ENCODE data around the gene RGPD6. TPM values are rescaled to one million over a fixed set of nuclear protein-coding genes. Genes with fewer than 3 reads are reported as not detected.
"Not testable (repeated sequence)": the region's sequence is repeated elsewhere in the genome, so short reads cannot be mapped to it uniquely, and the experiment has no call there.

Gene RGPD6
- total and polyA plus RNA-seq, 5 donors from 2014 or later: 1.5 to 110 (median 2.2) TPM

GRCh38 chr2:110603917-110604591 lies 27.0 kb upstream of the RGPD6 start:
- H3K4me3 ChIP-seq (ENCODE audit: low read depth, low read length); H3K4me3 Mint-ChIP-seq; ATAC-seq (ENCODE audit: low read depth in 2 of 2); DNase-seq; H3K36me3 ChIP-seq (ENCODE audit: control insufficient read depth, insufficient read depth, low read length); H3K27me3 Mint-ChIP-seq; H3K9me3 ChIP-seq (ENCODE audit: control insufficient read depth in 2 of 2, low read length in 2 of 2); H3K36me3 Mint-ChIP-seq; H3K4me1 ChIP-seq (ENCODE audit: control insufficient read depth, insufficient read depth, low read length, poor library complexity, severe bottlenecking); H3K27ac ChIP-seq (ENCODE audit: insufficient read depth, low read length, poor library complexity, severe bottlenecking); H3K4me1 Mint-ChIP-seq; H3K27me3 ChIP-seq (ENCODE audit: control insufficient read depth, insufficient read depth, low read length); H3K27ac Mint-ChIP-seq; H3K9me3 Mint-ChIP-seq: not testable (repeated sequence)

DNA sequence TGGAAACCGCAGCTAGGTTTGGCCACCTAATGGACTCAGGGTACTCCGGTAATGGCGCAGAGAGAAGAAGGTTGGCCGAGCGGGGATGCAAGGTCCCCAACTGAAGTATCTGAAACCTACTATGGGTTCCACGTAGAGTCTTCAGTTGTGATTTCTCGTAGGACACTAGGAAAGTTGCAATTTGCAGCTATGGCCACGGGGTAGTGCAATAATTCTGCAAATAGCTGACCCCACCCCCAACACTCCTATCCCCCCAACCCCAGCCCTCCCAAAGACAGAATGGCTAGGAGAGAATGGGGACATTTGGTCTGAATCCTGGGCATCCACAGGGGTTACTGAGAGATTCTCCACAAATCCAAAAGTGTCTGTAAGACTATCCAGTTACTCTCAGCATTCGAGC lies 25.1 kb upstream of the RGPD6 start:
- not testable (repeated sequence) for H3K27ac Mint-ChIP-seq; H3K27ac ChIP-seq (ENCODE audit: insufficient read depth, low read length, poor library complexity, severe bottlenecking); H3K36me3 ChIP-seq (ENCODE audit: control insufficient read depth, insufficient read depth, low read length); H3K9me3 ChIP-seq (ENCODE audit: control insufficient read depth in 2 of 2, low read length in 2 of 2); H3K4me3 Mint-ChIP-seq; H3K36me3 Mint-ChIP-seq; H3K9me3 Mint-ChIP-seq; ATAC-seq (ENCODE audit: low read depth in 2 of 2); H3K4me1 Mint-ChIP-seq; H3K4me1 ChIP-seq (ENCODE audit: control insufficient read depth, insufficient read depth, low read length, poor library complexity, severe bottlenecking); H3K27me3 ChIP-seq (ENCODE audit: control insufficient read depth, insufficient read depth, low read length); H3K27me3 Mint-ChIP-seq; H3K4me3 ChIP-seq (ENCODE audit: low read depth, low read length); DNase-seq

- H3K27me3 Mint-ChIP-seq; H3K9me3 Mint-ChIP-seq; H3K36me3 ChIP-seq (ENCODE audit: control insufficient read depth, insufficient read depth, low read length); H3K27me3 ChIP-seq (ENCODE audit: control insufficient read depth, insufficient read depth, low read length); H3K4me1 Mint-ChIP-seq; H3K27ac ChIP-seq (ENCODE audit: insufficient read depth, low read length, poor library complexity, severe bottlenecking); H3K36me3 Mint-ChIP-seq; H3K4me1 ChIP-seq (ENCODE audit: control insufficient read depth, insufficient read depth, low read length, poor library complexity, severe bottlenecking); ATAC-seq (ENCODE audit: low read depth in 2 of 2); H3K9me3 ChIP-seq (ENCODE audit: control insufficient read depth in 2 of 2, low read length in 2 of 2); H3K4me3 Mint-ChIP-seq; DNase-seq; H3K4me3 ChIP-seq (ENCODE audit: low read depth, low read length); H3K27ac Mint-ChIP-seq: not testable (repeated sequence)
These were observed 15.0 kb upstream of the RGPD6 start for GRCh38 chr2:110591973-110592372.

DNA sequence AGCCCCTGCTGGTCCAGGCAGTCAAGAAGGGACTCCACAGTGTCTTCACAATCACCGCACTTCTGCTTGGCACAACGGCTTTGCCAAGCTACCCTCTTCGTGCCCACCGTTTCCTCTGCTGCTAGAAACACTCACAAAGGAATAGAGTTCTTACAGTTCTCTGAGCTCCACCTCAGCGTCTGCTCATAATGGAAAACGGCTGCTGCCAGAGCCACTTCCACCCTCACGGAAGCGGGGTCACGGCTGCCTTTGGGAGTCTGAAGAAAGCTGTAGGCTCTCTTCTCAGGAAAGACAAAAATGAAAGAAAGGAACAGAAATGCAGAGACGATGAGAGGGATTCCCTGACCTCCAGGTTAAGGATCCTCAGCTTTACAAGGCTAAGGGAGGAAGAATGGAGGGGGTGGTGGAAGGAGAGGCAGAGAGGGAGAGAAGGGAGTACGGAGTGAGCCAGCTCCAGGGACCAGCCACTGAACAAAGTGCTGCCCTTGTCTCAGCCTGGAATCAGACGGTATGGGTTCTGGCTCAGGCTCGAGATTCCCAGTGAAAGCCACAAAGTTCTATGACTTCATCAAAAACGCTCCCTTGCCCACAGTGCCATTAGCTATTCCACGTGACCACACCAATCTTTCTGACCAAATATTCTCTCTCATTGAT lies 12.8 kb upstream of the RGPD6 start:
- not testable (repeated sequence) for H3K27me3 ChIP-seq (ENCODE audit: control insufficient read depth, insufficient read depth, low read length); H3K9me3 Mint-ChIP-seq; H3K27ac Mint-ChIP-seq; H3K4me3 Mint-ChIP-seq; ATAC-seq (ENCODE audit: low read depth in 2 of 2); H3K4me1 Mint-ChIP-seq; H3K9me3 ChIP-seq (ENCODE audit: control insufficient read depth in 2 of 2, low read length in 2 of 2); H3K36me3 Mint-ChIP-seq; DNase-seq; H3K36me3 ChIP-seq (ENCODE audit: control insufficient read depth, insufficient read depth, low read length); H3K4me3 ChIP-seq (ENCODE audit: low read depth, low read length); H3K27ac ChIP-seq (ENCODE audit: insufficient read depth, low read length, poor library complexity, severe bottlenecking); H3K4me1 ChIP-seq (ENCODE audit: control insufficient read depth, insufficient read depth, low read length, poor library complexity, severe bottlenecking); H3K27me3 Mint-ChIP-seq

DNA sequence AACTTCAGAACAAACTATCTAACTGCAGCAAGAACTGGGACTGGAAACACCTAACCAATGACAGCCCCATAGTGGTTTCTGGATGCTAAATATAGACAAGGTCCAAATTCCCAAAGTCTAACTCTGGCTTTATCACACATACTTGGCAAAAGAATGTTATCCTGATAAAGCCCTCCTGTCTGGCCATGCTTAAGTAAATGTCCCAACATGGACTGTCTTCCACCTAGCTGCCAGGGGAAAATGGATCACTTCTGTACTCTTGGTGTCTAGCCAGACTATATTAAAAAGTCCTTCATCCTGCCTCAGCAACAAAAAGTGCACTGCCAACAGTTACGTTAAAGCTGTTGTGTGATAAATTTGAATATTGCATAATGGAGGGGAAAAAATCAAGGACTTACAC lies 11.5 kb upstream of the RGPD6 start:
- not testable (repeated sequence) for H3K9me3 ChIP-seq (ENCODE audit: control insufficient read depth in 2 of 2, low read length in 2 of 2); H3K4me1 Mint-ChIP-seq; ATAC-seq (ENCODE audit: low read depth in 2 of 2); H3K27me3 Mint-ChIP-seq; H3K4me3 Mint-ChIP-seq; H3K27me3 ChIP-seq (ENCODE audit: control insufficient read depth, insufficient read depth, low read length); H3K36me3 ChIP-seq (ENCODE audit: control insufficient read depth, insufficient read depth, low read length); H3K9me3 Mint-ChIP-seq; H3K27ac ChIP-seq (ENCODE audit: insufficient read depth, low read length, poor library complexity, severe bottlenecking); H3K4me3 ChIP-seq (ENCODE audit: low read depth, low read length); H3K4me1 ChIP-seq (ENCODE audit: control insufficient read depth, insufficient read depth, low read length, poor library complexity, severe bottlenecking); H3K27ac Mint-ChIP-seq; DNase-seq; H3K36me3 Mint-ChIP-seq

DNA sequence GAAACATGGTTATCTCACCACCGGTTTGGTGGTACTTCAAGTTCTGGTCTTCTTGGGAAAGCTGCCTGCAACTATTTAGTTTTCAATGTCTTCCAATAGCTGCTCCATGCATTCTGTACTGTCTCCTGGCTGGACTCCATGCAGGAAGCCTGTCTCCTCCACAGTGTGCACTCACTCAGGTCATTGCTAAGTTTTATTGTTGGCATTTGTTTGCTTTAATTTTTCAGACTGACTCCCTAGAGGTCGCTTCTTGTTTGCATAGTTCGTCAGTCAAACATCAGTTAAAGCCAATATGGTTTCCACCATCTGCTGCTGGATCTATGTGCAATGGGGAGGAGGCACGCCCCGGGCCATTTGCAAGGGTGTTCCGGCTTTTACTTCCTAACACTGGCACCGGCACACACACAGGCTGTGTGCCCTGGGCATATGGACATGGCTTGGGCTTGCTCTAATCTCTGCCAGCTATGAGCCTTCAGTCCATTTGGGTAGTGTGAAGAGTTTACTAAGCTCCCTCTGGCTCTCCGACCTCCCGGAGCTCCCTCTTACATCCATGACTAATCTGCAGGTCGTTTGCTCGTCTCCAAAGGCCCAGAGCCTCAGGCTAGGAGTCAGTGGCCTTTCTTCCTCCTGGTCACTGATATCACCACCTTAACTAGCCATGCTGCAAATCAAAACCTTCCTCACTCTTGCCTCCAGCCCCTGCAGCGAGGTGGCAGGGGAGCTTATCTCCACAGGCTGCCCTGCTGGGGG lies 2.4 kb upstream of the RGPD6 start:
- ATAC-seq (ENCODE audit: low read depth in 2 of 2); H3K4me1 ChIP-seq (ENCODE audit: control insufficient read depth, insufficient read depth, low read length, poor library complexity, severe bottlenecking); H3K9me3 ChIP-seq (ENCODE audit: control insufficient read depth in 2 of 2, low read length in 2 of 2); H3K4me3 ChIP-seq (ENCODE audit: low read depth, low read length); DNase-seq; H3K4me3 Mint-ChIP-seq; H3K27ac ChIP-seq (ENCODE audit: insufficient read depth, low read length, poor library complexity, severe bottlenecking); H3K4me1 Mint-ChIP-seq; H3K27me3 ChIP-seq (ENCODE audit: control insufficient read depth, insufficient read depth, low read length); H3K36me3 Mint-ChIP-seq; H3K27me3 Mint-ChIP-seq; H3K36me3 ChIP-seq (ENCODE audit: control insufficient read depth, insufficient read depth, low read length); H3K9me3 Mint-ChIP-seq; H3K27ac Mint-ChIP-seq: not testable (repeated sequence)

DNA sequence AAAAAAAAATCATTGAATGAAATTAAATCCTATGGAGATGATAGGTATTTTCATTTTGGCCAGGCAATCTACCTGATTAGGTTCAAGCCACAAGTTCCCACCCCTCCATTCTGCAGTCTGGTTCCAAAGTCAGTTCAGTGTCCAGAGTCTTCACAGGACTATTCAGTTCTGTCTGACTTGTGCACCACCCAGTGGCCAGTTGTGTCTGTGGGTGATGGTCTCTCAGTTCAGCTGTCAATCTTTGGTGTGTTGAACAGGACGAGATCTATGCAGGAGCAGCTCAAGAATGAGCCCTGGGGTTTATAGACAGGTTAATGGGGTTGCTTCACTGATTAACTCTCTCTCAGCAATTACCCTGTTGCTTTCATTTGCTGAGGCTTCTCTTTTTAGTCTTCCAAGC lies 1.4 kb upstream of the RGPD6 start:
- not testable (repeated sequence) for H3K9me3 Mint-ChIP-seq; H3K27me3 ChIP-seq (ENCODE audit: control insufficient read depth, insufficient read depth, low read length); H3K4me3 ChIP-seq (ENCODE audit: low read depth, low read length); H3K36me3 Mint-ChIP-seq; H3K4me1 ChIP-seq (ENCODE audit: control insufficient read depth, insufficient read depth, low read length, poor library complexity, severe bottlenecking); ATAC-seq (ENCODE audit: low read depth in 2 of 2); H3K9me3 ChIP-seq (ENCODE audit: control insufficient read depth in 2 of 2, low read length in 2 of 2); H3K36me3 ChIP-seq (ENCODE audit: control insufficient read depth, insufficient read depth, low read length); H3K27ac ChIP-seq (ENCODE audit: insufficient read depth, low read length, poor library complexity, severe bottlenecking); H3K27me3 Mint-ChIP-seq; DNase-seq; H3K4me3 Mint-ChIP-seq; H3K4me1 Mint-ChIP-seq; H3K27ac Mint-ChIP-seq
